Activated B cell treated with CpG ODN at 0.5 μM for 24 hours (primary cell): ENCODE results near the gene KCNK5. TPM values are rescaled to one million over a fixed set of nuclear protein-coding genes. Genes with fewer than 3 reads are reported as not detected.

Source experiments
- ATAC-seq: fragments of 200-7000 bp; cut with Tn5 transposase; one replicate; pipeline ENCODE4 v1.10.0; 2021; ENCODE audit warnings: low read depth, mild to moderate bottlenecking, moderate library complexity
- CTCF ChIA-PET: fragments of 350-600 bp; sonication (Branson Sonifier 250); formaldehyde crosslinking; loops from one replicate; lab custom pipeline; 2021; ENCODE audit warnings: antibody characterized with exemption; lab: Charles Lee
- POLR2A ChIA-PET: fragments of 350-600 bp; sonication (Branson Sonifier 250); formaldehyde crosslinking; loops from one replicate; lab custom pipeline; 2021; ENCODE audit warnings: antibody characterized with exemption; lab: Charles Lee
- DNase-seq: peaks from one replicate; pipeline ENCODE4 v3.0.0; 2022
- H3K27ac Mint-ChIP-seq: one replicate; pipeline ENCODE4 v1.8.0; 2020; ENCODE audit warnings: mixed read lengths
- H3K27me3 Mint-ChIP-seq: one replicate; pipeline ENCODE4 v1.8.0; 2021; ENCODE audit warnings: mixed read lengths
- H3K36me3 Mint-ChIP-seq: one replicate; pipeline ENCODE4 v1.8.0; 2021; ENCODE audit warnings: low read depth, mixed read lengths
- H3K4me1 Mint-ChIP-seq: one replicate; pipeline ENCODE4 v1.8.0; 2021; ENCODE audit warnings: mixed read lengths
- H3K4me3 Mint-ChIP-seq: one replicate; pipeline ENCODE4 v1.8.0; 2020; ENCODE audit warnings: mild to moderate bottlenecking, mixed read lengths
- H3K9me3 Mint-ChIP-seq: one replicate; pipeline ENCODE4 v1.8.0; 2020; ENCODE audit warnings: mixed read lengths
- intact Hi-C: fragments of 100-400 bp; cut with micrococcal nuclease; formaldehyde crosslinking; loops from one replicate; pipeline ENCODE4 v1.15.1; 2024
- total RNA-seq: library from RNA; stranded (reverse); gene quantifications from 2 replicates; pipeline ENCODE4 v1.2.3, GENCODE V29; 2022
- TF ChIP-seq, protein P1 (sequence below): fragments of 200-600 bp; IDR thresholded peaks from one replicate; pipeline ENCODE4 v1.8.0; 2022; ENCODE audit warnings: antibody characterized with exemption, mild to moderate bottlenecking

Gene KCNK5
- total RNA-seq, 1 donor from 2014 or later = not detected

GRCh38 chr6:39170860-39171259 lies 58.4 kb downstream of the KCNK5 start:
- CTCF ChIA-PET = interaction anchor here (1.2 to 1.6 kb wide), 3 partner anchors 132 to 134 kb away, joined by 3 to 6 read pairs (median 5); no protein-coding TSS in a partner anchor
- POLR2A ChIA-PET = no interaction called here
- no peak for ATAC-seq

DNA sequence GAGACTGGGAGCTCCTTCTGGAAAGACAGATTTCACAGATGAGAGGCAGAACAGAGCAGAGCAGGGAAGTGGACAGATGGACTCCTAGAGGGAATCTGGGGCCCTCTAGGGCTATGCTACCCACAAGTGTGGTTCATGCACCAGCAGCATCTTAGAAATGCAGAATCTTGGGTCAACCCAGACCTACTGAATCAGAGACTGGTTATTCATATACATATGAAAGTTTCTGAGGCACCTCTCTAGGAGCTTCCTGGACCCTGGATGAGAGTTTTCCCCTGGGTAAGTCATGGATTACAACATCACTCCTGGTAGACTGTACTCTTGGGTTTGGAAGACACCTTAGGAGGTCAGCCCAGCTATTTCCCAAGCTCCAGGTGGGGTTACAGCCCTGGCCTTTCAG lies 58.9 kb downstream of the KCNK5 start:
- ATAC-seq (no peak), DNase-seq (no peak)
- intact Hi-C loops = no loop called here
- peaks cover 5% of the 10 kb centered on the region for H3K4me1 Mint-ChIP-seq
- peaks cover 15% of the 10 kb centered on the region for H3K27me3 Mint-ChIP-seq
- no peaks in the 10 kb centered on the region for H3K36me3 Mint-ChIP-seq
- H3K27ac Mint-ChIP-seq = no peak overlapping the region
- POLR2A ChIA-PET = no interaction called here
- no peak overlapping the region for H3K4me3 Mint-ChIP-seq
- H3K9me3 Mint-ChIP-seq = no peaks in the 10 kb centered on the region
- CTCF ChIA-PET = interaction anchor here (1.2 to 1.6 kb wide), 2 partner anchors 132 to 134 kb away, joined by 3 to 6 read pairs; no protein-coding TSS in a partner anchor
- TF ChIP-seq, protein P1, sequence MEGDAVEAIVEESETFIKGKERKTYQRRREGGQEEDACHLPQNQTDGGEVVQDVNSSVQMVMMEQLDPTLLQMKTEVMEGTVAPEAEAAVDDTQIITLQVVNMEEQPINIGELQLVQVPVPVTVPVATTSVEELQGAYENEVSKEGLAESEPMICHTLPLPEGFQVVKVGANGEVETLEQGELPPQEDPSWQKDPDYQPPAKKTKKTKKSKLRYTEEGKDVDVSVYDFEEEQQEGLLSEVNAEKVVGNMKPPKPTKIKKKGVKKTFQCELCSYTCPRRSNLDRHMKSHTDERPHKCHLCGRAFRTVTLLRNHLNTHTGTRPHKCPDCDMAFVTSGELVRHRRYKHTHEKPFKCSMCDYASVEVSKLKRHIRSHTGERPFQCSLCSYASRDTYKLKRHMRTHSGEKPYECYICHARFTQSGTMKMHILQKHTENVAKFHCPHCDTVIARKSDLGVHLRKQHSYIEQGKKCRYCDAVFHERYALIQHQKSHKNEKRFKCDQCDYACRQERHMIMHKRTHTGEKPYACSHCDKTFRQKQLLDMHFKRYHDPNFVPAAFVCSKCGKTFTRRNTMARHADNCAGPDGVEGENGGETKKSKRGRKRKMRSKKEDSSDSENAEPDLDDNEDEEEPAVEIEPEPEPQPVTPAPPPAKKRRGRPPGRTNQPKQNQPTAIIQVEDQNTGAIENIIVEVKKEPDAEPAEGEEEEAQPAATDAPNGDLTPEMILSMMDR = no peak

More at GRCh38 chr6:39170860-39171259, 58.4 kb downstream of the KCNK5 start:
- Mint-ChIP-seq H3K4me3 (no peak overlapping the region), H3K9me3 (no peaks in the 10 kb centered on the region), H3K27ac (no peak overlapping the region), H3K4me1 (peaks cover 5% of the 10 kb centered on the region), H3K27me3 (peaks cover 15% of the 10 kb centered on the region), H3K36me3 (no peaks in the 10 kb centered on the region)
- TF ChIP-seq, protein P1 = no peak
- intact Hi-C loops = no loop called here
- DNase-seq = no peak

GRCh38 chr6:39169448-39170344 lies 59.6 kb downstream of the KCNK5 start:
- intact Hi-C loops = loop anchor here (10.0 kb wide), 1 partner anchor 195 kb away; no protein-coding TSS in a partner anchor
- no peak overlapping the region for H3K27ac Mint-ChIP-seq
- peaks cover 5% of the 10 kb centered on the region for H3K4me1 Mint-ChIP-seq
- CTCF ChIA-PET = interaction anchor here (1.2 to 6.0 kb wide), 3 partner anchors 133 to 135 kb away, joined by 3 to 113 read pairs (median 6); no protein-coding TSS in a partner anchor
- no peaks in the 10 kb centered on the region for H3K9me3 Mint-ChIP-seq
- DNase-seq (no peak), ATAC-seq (no peak)
- POLR2A ChIA-PET = no interaction called here
- H3K36me3 Mint-ChIP-seq = no peaks in the 10 kb centered on the region
- H3K4me3 Mint-ChIP-seq = no peak overlapping the region
- TF ChIP-seq, protein P1 = no peak
- H3K27me3 Mint-ChIP-seq = peaks cover 15% of the 10 kb centered on the region

DNA sequence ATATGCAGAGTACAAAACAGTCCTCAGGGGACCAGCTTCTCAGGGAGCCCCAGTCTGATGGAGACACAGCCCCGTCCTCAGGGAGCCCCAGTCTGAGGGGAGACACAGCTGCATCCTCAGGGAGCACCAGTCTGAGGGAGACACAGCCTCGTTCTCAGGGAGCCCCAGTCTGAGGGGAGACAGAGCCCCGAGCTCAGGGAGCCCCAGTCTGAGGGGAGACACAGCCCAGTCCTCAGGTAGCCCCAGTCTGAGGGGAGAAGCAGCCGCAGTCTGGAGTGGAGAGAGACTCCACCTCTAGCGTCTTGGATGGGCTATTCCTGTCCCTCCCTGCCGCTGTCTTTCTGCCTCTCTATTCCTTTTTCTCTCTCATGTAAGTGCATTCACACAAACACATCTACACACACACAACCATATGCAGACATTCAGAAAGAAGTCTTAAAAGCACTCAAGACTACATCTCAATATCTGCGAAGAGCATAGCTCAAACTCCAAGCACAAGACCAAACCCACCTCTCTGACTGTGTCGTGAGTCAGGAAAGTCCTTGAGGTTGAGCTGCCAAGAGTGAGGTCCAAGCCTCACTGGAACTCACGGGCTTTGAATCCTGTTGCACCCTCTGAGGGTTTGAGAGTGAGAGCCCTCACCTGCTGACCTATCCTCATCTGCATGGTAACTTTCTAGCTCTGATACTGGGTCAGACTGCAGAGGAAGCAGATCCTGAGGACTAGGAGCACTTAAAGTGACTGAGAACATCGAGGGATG lies 61.2 kb downstream of the KCNK5 start:
- peaks cover 5% of the 10 kb centered on the region for H3K4me1 Mint-ChIP-seq
- DNase-seq = no peak
- intact Hi-C loops = loop anchor here (10.0 kb wide), 1 partner anchor 193 kb away; no protein-coding TSS in a partner anchor
- CTCF ChIA-PET = interaction anchor here (1.3 to 6.0 kb wide), 4 partner anchors 19 to 142 kb away, joined by 3 to 113 read pairs (median 18); no protein-coding TSS in a partner anchor
- peaks cover 15% of the 10 kb centered on the region for H3K27me3 Mint-ChIP-seq
- ATAC-seq = no peak
- POLR2A ChIA-PET = interaction anchor here (1.9 kb wide), 1 partner anchor 135 kb away, joined by 5 read pairs; no protein-coding TSS in a partner anchor
- no peak overlapping the region for H3K4me3 Mint-ChIP-seq
- H3K9me3 Mint-ChIP-seq = no peaks in the 10 kb centered on the region
- H3K27ac Mint-ChIP-seq = no peak overlapping the region
- TF ChIP-seq, protein P1 = no peak
- no peaks in the 10 kb centered on the region for H3K36me3 Mint-ChIP-seq
